Heart left ventricle (tissue), 13 donors: ENCODE measurements around the gene TMEM109.

Source experiments
- CTCF ChIP-seq, 12 donors: fragments of 200-600 bp; sonication (generic) in 4 of 12; IDR thresholded peaks; one replicate each; pipeline versions ENCODE4 v1.5.0 to v1.8.0; 2018 to 2022; ENCODE audit warnings: antibody characterized with exemption in 12 of 12, mild to moderate bottlenecking in 5 of 12
- POLR2A ChIP-seq, 2 donors: fragments of 450-650 bp; IDR thresholded peaks; one replicate each; pipeline ENCODE4 v1.6.1; 2017; ENCODE audit warnings: antibody characterized with exemption in 2 of 2, mild to moderate bottlenecking in 2 of 2, moderate library complexity in 2 of 2
- donor health status: ischemic (EF 13 %, LVEDD 7.1; RV severe dilation, severe dysfunction).
- donor health status: DM: no; HTN: yes; CAD: no.
- donor health status: DM: no; HTN: no; CAD: no.
- donor health status: ischemic (EF 25% LVEDD 6.9; RV normal size, moderate dysfunction).
- donor health status: ischemic (EF 25% LVEDD 5.7; RV mildly dilated, moderate dysfunction).
- donor health status: ischemic (EF 35%, LVEDD 5.7; RV mildly dilated, moderate dysfunction).
- donor health status: nonischemic (EF 11% LVEDD 7.7; RV severe dilation, severe dysfunction).
- donor health status: DM: yes; HTN: yes; CAD: no.
- donor health status: PGD.
- donor health status: ischemic (EF 29% LVEDD 5.4; RV normal size, mild dysfunction).
- donor health status: nonischemic (EF 23%, LVEDD 6.1; RV moderate dilation, normal function).

- TF ChIP-seq POLR2A (IDR thresholded peaks at IDR 0.05) (no peak), CTCF (IDR thresholded peaks at IDR 0.05) (no peak)
These were observed 34.3 kb downstream of the TMEM109 start for GRCh38 chr11:60948250-60948649.
